IMR-90 (cell line): ENCODE measurements around the gene BLOC1S6. TPM values are rescaled to one million over a fixed set of nuclear protein-coding genes. Genes with fewer than 3 reads are reported as not detected.

Experiments used
- ATAC-seq: fragments of 200-7000 bp; cut with Tn5 transposase; 2 replicates; pipeline ENCODE4 v1.9.1; 2020; ENCODE audit warnings: low read depth, mild to moderate bottlenecking, moderate library complexity
- BruUV-seq: library from RNA; stranded (reverse); fragments of 400-500 nt; replicated peaks from 2 replicates; lab custom pipeline; 2021; lab: Mats Ljungman, UMichigan
- CTCF ChIA-PET: fragments of 300-600 bp; formaldehyde crosslinking; extraction: SDS; loops from one replicate; lab custom pipeline; 2021; ENCODE audit warnings: antibody characterized with exemption; lab: Yijun Ruan, JAX
- POLR2A ChIA-PET: fragments of 300-600 bp; sonication (Branson Sonifier 250); formaldehyde crosslinking; loops from one replicate; lab custom pipeline; 2022; ENCODE audit warnings: antibody characterized with exemption; ENCODE audit not compliant: unreplicated experiment; lab: Charles Lee
- DNase-seq: peaks from one replicate; pipeline ENCODE4 v3.0.0; 2013
- H2AFZ ChIP-seq: replicated peaks from 2 replicates; pipeline ENCODE3; 2013; ENCODE audit warnings: low read length, mild to moderate bottlenecking; ENCODE audit not compliant: poor library complexity
- H2AK5ac ChIP-seq: 2 replicates; pipeline ENCODE4 v1.6.1; 2013; ENCODE audit warnings: low read depth, low read length, inconsistent platforms
- H2AK9ac ChIP-seq: replicated peaks from 2 replicates; pipeline ENCODE3; 2013; ENCODE audit warnings: mild to moderate bottlenecking, low read depth, low read length, moderate library complexity; ENCODE audit not compliant: poor library complexity
- H2BK120ac ChIP-seq: 2 replicates; pipeline ENCODE4 v1.6.1; 2013; ENCODE audit warnings: low read depth, low read length, inconsistent platforms
- H2BK15ac ChIP-seq: 3 replicates; pipeline ENCODE4 v1.6.1; 2013; ENCODE audit warnings: low read depth, low read length, inconsistent platforms
- H2BK20ac ChIP-seq: 2 replicates; pipeline ENCODE4 v1.6.1; 2013; ENCODE audit warnings: low read depth, mild to moderate bottlenecking, inconsistent platforms, low read length, moderate library complexity
- H2BK5ac ChIP-seq: 2 replicates; pipeline ENCODE4 v1.6.1; 2013; ENCODE audit warnings: mild to moderate bottlenecking, low read depth, low read length, inconsistent platforms; ENCODE audit not compliant: poor library complexity, severe bottlenecking
- H3K14ac ChIP-seq: replicated peaks from 2 replicates; pipeline ENCODE4 v1.6.1; 2013; ENCODE audit warnings: low read depth, low read length, inconsistent platforms
- H3K18ac ChIP-seq: 2 replicates; pipeline ENCODE4 v1.6.1; 2013; ENCODE audit warnings: low read depth, low read length, control low read depth
- H3K23ac ChIP-seq: 2 replicates; pipeline ENCODE4 v1.6.1; 2013; ENCODE audit warnings: low read depth, low read length, inconsistent platforms
- H3K27ac ChIP-seq: 2 replicates; pipeline ENCODE4 v1.5.1; 2013; ENCODE audit warnings: mild to moderate bottlenecking, control low read depth, low read length; ENCODE audit not compliant: insufficient read depth
- H3K27me3 ChIP-seq: 2 replicates; pipeline ENCODE4 v1.6.1; 2013; ENCODE audit warnings: low read length; ENCODE audit not compliant: control insufficient read depth, insufficient read depth
- H3K36me3 ChIP-seq: 2 replicates; pipeline ENCODE4 v1.6.1; 2013; ENCODE audit warnings: low read length, mixed read lengths; ENCODE audit not compliant: control insufficient read depth, insufficient read depth
- H3K4ac ChIP-seq: 2 replicates; pipeline ENCODE4 v1.6.1; 2013; ENCODE audit warnings: low read depth, low read length, inconsistent platforms
- H3K4me1 ChIP-seq: 2 replicates; pipeline ENCODE4 v1.6.1; 2013; ENCODE audit warnings: low read length, mixed read lengths; ENCODE audit not compliant: control insufficient read depth, insufficient read depth
- H3K4me2 ChIP-seq: 2 replicates; pipeline ENCODE4 v1.6.1; 2013; ENCODE audit warnings: low read depth, mild to moderate bottlenecking, control low read depth, low read length, moderate library complexity
- H3K4me3 ChIP-seq: 2 replicates; pipeline ENCODE4 v1.5.1; 2013; ENCODE audit warnings: low read depth, mild to moderate bottlenecking, control low read depth, low read length, moderate library complexity; ENCODE audit not compliant: insufficient read depth
- H3K56ac ChIP-seq: 2 replicates; pipeline ENCODE4 v1.6.1; 2013; ENCODE audit warnings: low read length, inconsistent platforms; ENCODE audit not compliant: insufficient read depth; ENCODE audit errors: extremely low read depth
- H3K79me1 ChIP-seq, 2 experiments: 2 replicates each; pipeline ENCODE4 v1.6.1; 2013; ENCODE audit warnings: low read length in 2 of 2, inconsistent platforms in 1 of 2, low read depth in 1 of 2
- H3K9ac ChIP-seq: 2 replicates; pipeline ENCODE4 v1.6.1; 2013; ENCODE audit warnings: low read depth, low read length, control low read depth
- H3K9me1 ChIP-seq: 2 replicates; pipeline ENCODE4 v1.6.1; 2013; ENCODE audit warnings: low read length, inconsistent platforms; ENCODE audit not compliant: insufficient read depth
- H3K9me3 ChIP-seq: 2 replicates; pipeline ENCODE4 v1.6.1; 2013; ENCODE audit warnings: low read length; ENCODE audit not compliant: control insufficient read depth, insufficient read depth
- H4K20me1 ChIP-seq: 2 replicates; pipeline ENCODE4 v1.6.1; 2013; ENCODE audit warnings: low read length, inconsistent platforms; ENCODE audit not compliant: insufficient read depth
- H4K5ac ChIP-seq: 2 replicates; pipeline ENCODE4 v1.6.1; 2013; ENCODE audit warnings: mild to moderate bottlenecking, low read depth, low read length, control low read depth
- H4K8ac ChIP-seq, 2 experiments: 2 replicates each; pipeline ENCODE4 v1.6.1; 2013; ENCODE audit warnings: low read depth in 2 of 2, low read length in 2 of 2, control low read depth in 1 of 2, inconsistent platforms in 1 of 2
- H4K91ac ChIP-seq: 2 replicates; pipeline ENCODE4 v1.6.1; 2013; ENCODE audit warnings: low read depth, low read length, inconsistent platforms; ENCODE audit not compliant: insufficient read depth
- BHLHE40 ChIP-seq: fragments of 150-350 bp; IDR thresholded peaks from 2 replicates; pipeline ENCODE4 v1.6.1; 2016; ENCODE audit warnings: mild to moderate bottlenecking, low read depth, low read length
- FOS ChIP-seq: fragments of 150-350 bp; IDR thresholded peaks from 2 replicates; pipeline ENCODE4 v1.6.1; 2016; ENCODE audit warnings: low read depth, low read length
- MAFK ChIP-seq: IDR thresholded peaks from 2 replicates; pipeline ENCODE4 v1.6.1; 2012; ENCODE audit warnings: low read depth, low read length, improper control_type of control experiment
- MXI1 ChIP-seq: IDR thresholded peaks from 2 replicates; pipeline ENCODE4 v1.6.1; 2012; ENCODE audit warnings: low read depth, mild to moderate bottlenecking, low read length, moderate library complexity, borderline replicate concordance
- POLR2A ChIP-seq: IDR thresholded peaks from 2 replicates; pipeline ENCODE4 v1.6.1; 2012; ENCODE audit warnings: mild to moderate bottlenecking, low read depth, low read length
- RFX5 ChIP-seq: IDR thresholded peaks from 2 replicates; pipeline ENCODE4 v1.8.0; 2012; ENCODE audit warnings: low read depth, mild to moderate bottlenecking, low read length, moderate library complexity
- WGBS, 2 experiments: methylation state at CpG; one replicate each; pipeline versions ENCODE4 v1.1.5 to v1.1.7; 2013; ENCODE audit warnings: missing lambda C conversion rate in 2 of 2; ENCODE audit not compliant: insufficient read length in 1 of 2; ENCODE audit errors: extremely low coverage in 2 of 2; 5-methylcytosine and 5-hydroxymethylcytosine counted together
- dilution Hi-C: fragments of 300-500 bp; cut with HindIII; formaldehyde crosslinking; loops from one replicate; pipeline ENCODE4 v1.14.3; 2018; ENCODE audit warnings: low sequenced_read_pairs; ENCODE audit not compliant: unreplicated experiment
- in situ Hi-C: fragments of 300-500 bp; cut with MboI; formaldehyde crosslinking; loops from 3 replicates; pipeline ENCODE4 v1.14.3; 2019; ENCODE audit warnings: low sequenced_read_pairs, inconsistent platforms, mixed read lengths
- intact Hi-C: fragments of 100-400 bp; cut with micrococcal nuclease; formaldehyde crosslinking; loops from 2 replicates; pipeline ENCODE4 v1.10.0; 2022
- polyA plus RNA-seq, 3 experiments: library from polyadenylated mRNA; depleted of rRNA; stranded (reverse); fragments of >200 nt; gene quantifications; 2 replicates each; pipeline ENCODE4 v1.2.3, GENCODE V29; 2012; ENCODE audit warnings: low replicate concordance in 1 of 3
- total RNA-seq: library from RNA; depleted of rRNA; stranded (reverse); fragments of >200 nt; gene quantifications from 2 replicates; pipeline ENCODE4 v1.2.3, GENCODE V29; 2012

BLOC1S6 gene
- total and polyA plus RNA-seq, 2 of the 4 experiments (the other 2 are of a cell fraction), result 21.7 to 40.9 TPM

DNA sequence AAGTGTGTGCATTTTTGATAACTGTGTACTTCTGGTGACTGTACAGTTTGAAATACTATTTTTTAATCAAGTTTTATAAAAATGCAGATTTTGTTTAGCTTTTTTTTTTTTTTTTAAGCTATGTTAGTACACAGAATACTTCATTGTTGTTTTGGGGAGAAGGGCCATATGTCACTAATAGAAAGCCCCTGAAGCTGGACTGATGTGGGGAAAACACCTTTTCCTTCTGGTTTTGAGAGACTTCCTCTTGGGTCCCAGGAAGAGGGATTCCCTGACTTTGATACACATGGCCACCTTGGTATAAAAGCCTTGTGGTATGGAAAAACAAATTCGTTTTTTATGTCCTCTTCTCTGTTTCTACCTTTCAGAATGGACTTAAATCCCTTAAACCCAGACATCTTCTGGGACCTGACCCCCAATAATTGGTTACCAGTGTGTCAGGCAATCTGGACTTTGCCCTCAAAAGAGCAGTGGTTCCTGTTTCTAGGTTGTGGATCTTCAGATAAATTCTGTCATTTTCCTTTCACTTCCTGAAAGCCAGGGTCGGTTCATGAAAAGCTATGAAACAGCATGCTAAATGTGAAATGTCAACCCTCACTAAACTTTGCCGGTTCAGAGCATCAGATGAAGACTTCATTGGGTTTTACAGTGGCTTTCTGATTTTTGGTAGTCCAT is 31.1 kb upstream of the BLOC1S6 start:
- H3K18ac ChIP-seq, result no peak overlapping the region
- no peak overlapping the region for H3K9ac ChIP-seq
- no CpG with 5 or more reads among the region's 3 CpGs for WGBS, 2 experiments
- no TSS peak for BruUV-seq
- H3K79me1 ChIP-seq, result no peaks in the 10 kb centered on the region
- ChIA-PET POLR2A (interaction anchor here (1.0 kb wide), 1 partner anchor 31 kb away, joined by 3 read pairs; no protein-coding TSS in a partner anchor), CTCF (interaction anchor here (1.3 kb wide), 1 partner anchor 11 kb away, joined by 3 read pairs; no protein-coding TSS in a partner anchor)
- no peaks in the 10 kb centered on the region for H3K4me1 ChIP-seq
- H3K27me3 ChIP-seq, result peaks cover 11% of the 10 kb centered on the region
- H3K27ac ChIP-seq, result no peak overlapping the region
- H2AK9ac ChIP-seq, result no peak overlapping the region
- no peak for ATAC-seq
- H4K20me1 ChIP-seq, result no peaks in the 10 kb centered on the region
- no peak overlapping the region for H2BK20ac ChIP-seq
- no peak overlapping the region for H3K14ac ChIP-seq
- H4K8ac ChIP-seq, result no peak overlapping the region
- H3K36me3 ChIP-seq, result no peaks in the 10 kb centered on the region
- no peak overlapping the region for H2BK15ac ChIP-seq
- intact Hi-C loops (no loop called here), dilution Hi-C loops (no loop called here), in situ Hi-C loops (no loop called here)
- no peak for DNase-seq
- no peak overlapping the region for H2BK5ac ChIP-seq
- H3K9me3 ChIP-seq, result no peaks in the 10 kb centered on the region
- no peak overlapping the region for H2BK120ac ChIP-seq
- TF ChIP-seq BHLHE40 (no peak), RFX5 (no peak), MAFK (no peak), FOS (no peak), POLR2A (no peak), MXI1 (no peak)
- H3K4me3 ChIP-seq, result no peak overlapping the region
- H3K4ac ChIP-seq, result no peak overlapping the region
- H3K56ac ChIP-seq, result no peak overlapping the region
- H4K5ac ChIP-seq, result no peak overlapping the region
- no peak overlapping the region for H2AFZ ChIP-seq
- H3K4me2 ChIP-seq, result no peak overlapping the region
- no peak overlapping the region for H3K23ac ChIP-seq
- no peaks in the 10 kb centered on the region for H3K9me1 ChIP-seq
- no peak overlapping the region for H4K91ac ChIP-seq
- H2AK5ac ChIP-seq, result no peak overlapping the region
